Neural progenitor cell (in vitro differentiated cells): Measurements from ENCODE around the gene GBGT1. TPM values are rescaled to one million over a fixed set of nuclear protein-coding genes. Genes with fewer than 3 reads are reported as not detected.

Experiments
- DNase-seq: peaks from one replicate; pipeline ENCODE4 v3.0.0-alpha.2; 2016; ENCODE audit warnings: low spot score
- H2AFZ ChIP-seq: fragments of 200-600 bp; sonication (generic); replicated peaks from 2 replicates; pipeline ENCODE4 v1.6.1; 2016; ENCODE audit warnings: antibody characterized with exemption
- H3F3A ChIP-seq: fragments of 200-600 bp; sonication (generic); 2 replicates; pipeline ENCODE4 v1.6.1; 2016; ENCODE audit warnings: antibody characterized with exemption, low read depth
- H3K27ac ChIP-seq: fragments of 200-600 bp; sonication (generic); 2 replicates; pipeline ENCODE4 v1.5.1; 2016; ENCODE audit warnings: mild to moderate bottlenecking
- H3K27me3 ChIP-seq: fragments of 200-600 bp; sonication (generic); 2 replicates; pipeline ENCODE4 v1.6.1; 2016; ENCODE audit warnings: mild to moderate bottlenecking, moderate library complexity
- H3K36me3 ChIP-seq: fragments of 200-600 bp; sonication (generic); 2 replicates; pipeline ENCODE4 v1.5.1; 2016
- H3K4me1 ChIP-seq: fragments of 200-600 bp; sonication (generic); 2 replicates; pipeline ENCODE4 v1.6.1; 2016; ENCODE audit warnings: mixed run types
- H3K4me2 ChIP-seq: fragments of 200-600 bp; sonication (generic); 2 replicates; pipeline ENCODE4 v1.6.1; 2016
- H3K4me3 ChIP-seq: fragments of 200-600 bp; sonication (generic); 2 replicates; pipeline ENCODE4 v1.5.1; 2016
- H3K79me2 ChIP-seq: fragments of 200-600 bp; sonication (generic); 2 replicates; pipeline ENCODE4 v1.6.1; 2016; ENCODE audit warnings: low read depth
- H3K9ac ChIP-seq: fragments of 200-600 bp; sonication (generic); 2 replicates; pipeline ENCODE4 v1.6.1; 2016
- H3K9me3 ChIP-seq: fragments of 200-600 bp; sonication (generic); 2 replicates; pipeline ENCODE4 v1.5.1; 2016; ENCODE audit warnings: low read depth
- H4K20me1 ChIP-seq: fragments of 200-600 bp; sonication (generic); 2 replicates; pipeline ENCODE4 v1.6.1; 2016; ENCODE audit warnings: low read depth
- H3K27ac Mint-ChIP-seq: 3 replicates; pipeline ENCODE4 v1.8.0; 2021; ENCODE audit warnings: mixed read lengths
- H3K27me3 Mint-ChIP-seq: 2 replicates; pipeline ENCODE4 v1.8.0; 2022; ENCODE audit warnings: low read depth, mild to moderate bottlenecking, inconsistent platforms, moderate library complexity, mixed read lengths; ENCODE audit not compliant: insufficient read depth
- H3K36me3 Mint-ChIP-seq: 3 replicates; pipeline ENCODE4 v1.8.0; 2021; ENCODE audit warnings: mixed read lengths
- H3K4me1 Mint-ChIP-seq: 3 replicates; pipeline ENCODE4 v1.8.0; 2021; ENCODE audit warnings: mixed read lengths
- H3K4me3 Mint-ChIP-seq: 3 replicates; pipeline ENCODE4 v1.8.0; 2021; ENCODE audit warnings: mild to moderate bottlenecking, moderate library complexity, mixed read lengths
- H3K9me3 Mint-ChIP-seq: 3 replicates; pipeline ENCODE4 v1.8.0; 2020; ENCODE audit warnings: mixed read lengths
- CTCF ChIP-seq: fragments of 200-600 bp; sonication (generic); IDR thresholded peaks from 2 replicates; pipeline ENCODE4 v1.5.1; 2017; ENCODE audit warnings: antibody characterized with exemption, mild to moderate bottlenecking
- EZH2 ChIP-seq: fragments of 200-600 bp; sonication (generic); IDR thresholded peaks from 2 replicates; pipeline ENCODE4 v1.6.1; 2017; ENCODE audit warnings: antibody characterized with exemption, mild to moderate bottlenecking, moderate library complexity
- EZH2phosphoT487 ChIP-seq: fragments of 200-600 bp; sonication (generic); IDR thresholded peaks from 2 replicates; pipeline ENCODE4 v1.6.1; 2017; ENCODE audit warnings: antibody characterized with exemption
- total RNA-seq: library from RNA; depleted of rRNA; stranded (reverse); fragments of >200 nt; gene quantifications from 2 replicates; pipeline ENCODE4 v1.2.3, GENCODE V29; 2015; ENCODE audit warnings: low replicate concordance

Gene GBGT1
- total RNA-seq, 1 donor from 2014 or later = 2.0 TPM

GRCh38 chr9:133121198-133121914 lies 42.4 kb downstream of the GBGT1 start, which contains the start of gene RALGDS:
Gene RALGDS (minus strand): TSS chr9:133121240. CDS start chr9:133121154, 86 bp downstream.
- Histone ChIP-seq H3K4me2 (peak within 1 kb of the TSS; percentile 100), H3K4me3 (peak within 1 kb of the TSS; percentile 93), H2AFZ (no peak within 1 kb of the TSS), H3K79me2 (peaks cover 30% of the 10 kb centered on the region), H3K36me3 (no peaks in the 10 kb centered on the region), H3K9me3 (no peaks in the 10 kb centered on the region), H3K27me3 (no peaks in the 10 kb centered on the region), H3K27ac (no peak within 1 kb of the TSS), H3F3A (peaks cover 39% of the 10 kb centered on the region), H3K9ac (peak within 1 kb of the TSS; percentile 64), H3K4me1 (peaks cover 26% of the 10 kb centered on the region), H4K20me1 (peaks cover 93% of the 10 kb centered on the region)
- Mint-ChIP-seq H3K36me3 (no peaks in the 10 kb centered on the region), H3K27ac (peak within 1 kb of the TSS; percentile 54), H3K27me3 (peaks cover 9% of the 10 kb centered on the region), H3K4me1 (peaks cover 52% of the 10 kb centered on the region), H3K4me3 (peak within 1 kb of the TSS; percentile 84), H3K9me3 (no peaks in the 10 kb centered on the region)
- TF ChIP-seq EZH2 = no peak
- TF ChIP-seq CTCF = no peak
- TF ChIP-seq EZH2phosphoT487 = no peak
- DNase-seq = peak; percentile 97

- peaks cover 9% of the 10 kb centered on the region for H3K27me3 Mint-ChIP-seq
- DNase-seq = no peak
These were observed 43.1 kb downstream of the GBGT1 start for GRCh38 chr9:133120501-133121197.

DNA sequence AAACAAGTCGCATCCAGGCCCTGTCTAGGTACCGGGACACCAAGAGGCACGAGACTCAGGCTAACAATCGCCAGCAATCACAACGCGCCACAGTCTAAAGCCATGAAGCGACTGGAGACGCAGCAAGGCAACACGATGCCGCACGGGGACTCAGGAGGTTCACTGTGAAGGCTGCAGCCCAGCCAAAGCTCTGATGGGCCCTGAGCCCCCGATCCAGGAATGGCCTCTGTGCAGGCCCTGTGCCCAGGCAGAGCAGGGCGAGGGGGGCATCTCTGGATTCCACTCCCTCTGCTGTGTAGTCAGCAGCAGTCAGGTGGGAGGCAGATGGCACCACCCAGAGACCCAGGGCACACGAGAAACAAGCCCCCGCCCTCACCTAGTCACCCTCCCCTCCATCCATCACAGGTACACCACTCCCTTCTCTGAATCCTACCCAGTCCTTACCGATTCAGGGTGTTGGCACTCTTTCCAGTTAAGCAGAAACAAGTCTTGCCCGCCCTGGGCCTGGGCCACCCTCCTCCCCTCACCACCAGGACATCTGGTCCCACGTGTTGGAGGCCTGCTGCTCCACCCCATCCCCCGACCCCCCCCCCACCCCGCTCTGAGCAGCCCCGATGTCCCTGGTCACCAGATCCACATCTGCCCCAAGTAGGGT lies 43.7 kb downstream of the GBGT1 start:
- Histone ChIP-seq H3F3A (peaks cover 39% of the 10 kb centered on the region), H3K27ac (no peak overlapping the region), H3K36me3 (no peaks in the 10 kb centered on the region), H3K27me3 (no peaks in the 10 kb centered on the region), H3K4me3 (peak overlapping the region; percentile 93), H3K9ac (no peak overlapping the region), H4K20me1 (peaks cover 94% of the 10 kb centered on the region), H3K4me1 (peaks cover 26% of the 10 kb centered on the region), H3K4me2 (peak overlapping the region; percentile 100), H3K79me2 (peaks cover 30% of the 10 kb centered on the region), H3K9me3 (no peaks in the 10 kb centered on the region), H2AFZ (no peak overlapping the region)
- no peaks in the 10 kb centered on the region for H3K36me3 Mint-ChIP-seq
- TF ChIP-seq CTCF = no peak
- TF ChIP-seq EZH2phosphoT487 = no peak
- H3K4me3 Mint-ChIP-seq = peak overlapping the region; percentile 84
- no peaks in the 10 kb centered on the region for H3K9me3 Mint-ChIP-seq
- peak; percentile 49 for DNase-seq
- peaks cover 9% of the 10 kb centered on the region for H3K27me3 Mint-ChIP-seq
- no peak overlapping the region for H3K27ac Mint-ChIP-seq
- H3K4me1 Mint-ChIP-seq = peaks cover 57% of the 10 kb centered on the region

More at GRCh38 chr9:133120501-133121197, 43.1 kb downstream of the GBGT1 start:
- no peaks in the 10 kb centered on the region for H3K36me3 Mint-ChIP-seq
- peaks cover 26% of the 10 kb centered on the region for H3K4me1 ChIP-seq
- peaks cover 39% of the 10 kb centered on the region for H3F3A ChIP-seq
- H2AFZ ChIP-seq = no peak overlapping the region
- no peak overlapping the region for H3K27ac Mint-ChIP-seq
- H3K4me1 Mint-ChIP-seq = peaks cover 54% of the 10 kb centered on the region
- peak overlapping the region; percentile 93 for H3K4me3 ChIP-seq
- peaks cover 93% of the 10 kb centered on the region for H4K20me1 ChIP-seq
- H3K36me3 ChIP-seq = no peaks in the 10 kb centered on the region
- peak overlapping the region; percentile 84 for H3K4me3 Mint-ChIP-seq
- no peak for TF ChIP-seq EZH2
- no peak for TF ChIP-seq EZH2phosphoT487
- no peak for TF ChIP-seq CTCF
- H3K27me3 ChIP-seq = no peaks in the 10 kb centered on the region
- peak overlapping the region; percentile 100 for H3K4me2 ChIP-seq
- no peak overlapping the region for H3K27ac ChIP-seq
- peak overlapping the region; percentile 64 for H3K9ac ChIP-seq
- no peaks in the 10 kb centered on the region for H3K9me3 Mint-ChIP-seq
- no peaks in the 10 kb centered on the region for H3K9me3 ChIP-seq
- peaks cover 30% of the 10 kb centered on the region for H3K79me2 ChIP-seq
